ENCODE data around the gene QPRT. TPM values are rescaled to one million over a fixed set of nuclear protein-coding genes. Genes with fewer than 3 reads are reported as not detected.
A peak's percentile ranks its signal among the peaks of the same experiment; 100 is the strongest.
"Not testable (repeated sequence)": the region's sequence is repeated elsewhere in the genome, so short reads cannot be mapped to it uniquely, and the experiment has no call there.

The QPRT gene
- total RNA-seq, 1 donor from 2014 or later: 13.8 TPM

- Histone ChIP-seq H3K27me3 (no peaks in the 10 kb centered on the region), H3K4me1 (peaks cover 5% of the 10 kb centered on the region), H3K4me3 (no peak overlapping the region), H3K36me3 (no peaks in the 10 kb centered on the region), H3K27ac (peak overlapping the region; percentile 44), H3K9me3 (no peaks in the 10 kb centered on the region)
- TF ChIP-seq POLR2A (IDR thresholded peaks at IDR 0.05): no peak
- no peak for TF ChIP-seq POLR2AphosphoS5 (IDR thresholded peaks at IDR 0.05; ENCODE audit: insufficient read depth in 1 of 2, low read depth in 1 of 2)
- no peak for TF ChIP-seq CTCF (IDR thresholded peaks at IDR 0.05)
- intact Hi-C loops (cut with DNase I): no loop called here
- no peak for DNase-seq (ENCODE audit: extremely low spot score in 2 of 2)
Observed at GRCh38 chr16:29694384-29695195, 15.6 kb downstream of the QPRT start.

- intact Hi-C loops (cut with DNase I); DNase-seq (ENCODE audit: extremely low spot score in 2 of 2); H3K4me1 ChIP-seq; H3K27ac ChIP-seq; H3K9me3 ChIP-seq; H3K36me3 ChIP-seq; H3K27me3 ChIP-seq; H3K4me3 ChIP-seq: not testable (repeated sequence)
Observed at GRCh38 chr16:29695675-29696074, 16.7 kb downstream of the QPRT start.

- Histone ChIP-seq H3K27me3 (no peaks in the 10 kb centered on the region), H3K9me3 (no peaks in the 10 kb centered on the region), H3K4me1 (peaks cover 9% of the 10 kb centered on the region), H3K36me3 (no peaks in the 10 kb centered on the region), H3K4me3 (no peak overlapping the region), H3K27ac (no peak overlapping the region)
- TF ChIP-seq POLR2A (IDR thresholded peaks at IDR 0.05) (no peak), POLR2AphosphoS5 (IDR thresholded peaks at IDR 0.05; ENCODE audit: insufficient read depth in 1 of 2, low read depth in 1 of 2) (no peak), CTCF (IDR thresholded peaks at IDR 0.05) (no peak)
- DNase-seq (ENCODE audit: extremely low spot score in 2 of 2): no peak
- intact Hi-C loops (cut with DNase I): no loop called here
Observed at GRCh38 chr16:29696881-29697331, 17.9 kb downstream of the QPRT start.

GRCh38 chr16:29697391-29697790 lies 18.4 kb downstream of the QPRT start:
- no peak for DNase-seq (ENCODE audit: extremely low spot score in 2 of 2)
- intact Hi-C loops (cut with DNase I): no loop called here
- no peak overlapping the region for H3K4me3 ChIP-seq

GRCh38 chr16:29698042-29698441 lies 19.1 kb downstream of the QPRT start:
- Histone ChIP-seq H3K4me1 (peaks cover 9% of the 10 kb centered on the region), H3K27ac (no peak overlapping the region), H3K9me3 (no peaks in the 10 kb centered on the region), H3K27me3 (no peaks in the 10 kb centered on the region), H3K4me3 (no peak overlapping the region), H3K36me3 (no peaks in the 10 kb centered on the region)
- no peak for TF ChIP-seq CTCF (IDR thresholded peaks at IDR 0.05)
- TF ChIP-seq POLR2AphosphoS5 (IDR thresholded peaks at IDR 0.05; ENCODE audit: insufficient read depth in 1 of 2, low read depth in 1 of 2): no peak
- no peak for TF ChIP-seq POLR2A (IDR thresholded peaks at IDR 0.05)
- DNase-seq (ENCODE audit: extremely low spot score in 2 of 2): no peak
- intact Hi-C loops (cut with DNase I): no loop called here

More at GRCh38 chr16:29697391-29697790, 18.4 kb downstream of the QPRT start:
- Histone ChIP-seq H3K9me3 (no peaks in the 10 kb centered on the region), H3K27me3 (no peaks in the 10 kb centered on the region), H3K36me3 (no peaks in the 10 kb centered on the region), H3K27ac (no peak overlapping the region), H3K4me1 (peaks cover 9% of the 10 kb centered on the region)
- TF ChIP-seq CTCF (IDR thresholded peaks at IDR 0.05) (no peak), POLR2AphosphoS5 (IDR thresholded peaks at IDR 0.05; ENCODE audit: insufficient read depth in 1 of 2, low read depth in 1 of 2) (no peak), POLR2A (IDR thresholded peaks at IDR 0.05) (no peak)
